Measurements from ENCODE around the gene PCDH17. TPM values are rescaled to one million over a fixed set of nuclear protein-coding genes. Genes with fewer than 3 reads are reported as not detected.

The PCDH17 gene
- 0.05 and 0.07 TPM in 2 replicates for total RNA-seq

DNA sequence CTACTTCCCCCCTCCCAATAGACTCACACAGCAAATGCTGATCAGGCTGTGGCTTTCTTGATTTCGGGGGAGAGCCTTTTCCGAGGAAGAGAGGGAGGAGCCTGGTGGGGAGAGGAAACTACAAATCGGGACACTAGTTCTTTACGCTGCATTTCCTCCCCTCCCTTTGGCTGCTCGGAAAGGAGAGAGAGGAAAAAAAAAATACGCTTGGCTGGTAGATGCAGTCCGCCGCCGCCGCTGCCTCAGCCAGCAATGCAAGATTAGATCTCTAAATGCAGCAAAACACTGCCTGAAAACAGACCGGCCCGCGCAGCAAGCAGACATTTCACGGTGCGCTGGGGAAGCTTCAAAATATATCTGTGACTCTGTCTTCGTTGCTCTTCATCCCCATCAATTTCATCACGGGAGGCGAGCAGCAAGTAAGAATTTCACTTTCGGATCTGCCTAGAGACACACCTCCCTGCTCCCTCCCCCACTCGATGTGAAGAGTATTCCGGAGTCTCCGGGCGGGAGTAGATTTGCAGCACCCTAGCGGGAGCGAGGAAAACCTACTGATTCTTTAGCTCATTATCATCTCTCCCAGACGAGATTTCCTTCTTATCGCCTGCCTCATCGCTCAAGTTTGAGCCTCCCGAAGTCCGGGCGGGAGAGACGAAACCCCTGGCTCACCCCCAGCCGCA, at the start of gene PCDH17:
Gene PCDH17 (plus strand): TSS at position 149 of the 680 bp plus-strand sequence. CDS start 803 bp downstream, outside the sequence.
- H3K9me3 Mint-ChIP-seq: no peaks in the 10 kb centered on the region
- intact Hi-C loops (cut with micrococcal nuclease): no loop called here
- DNase-seq (ENCODE audit: low spot score): no peak
- H3K36me3 Mint-ChIP-seq (ENCODE audit: low read depth): peaks cover 4% of the 10 kb centered on the region
- H3K27me3 Mint-ChIP-seq (ENCODE audit: insufficient read depth): peaks cover 47% of the 10 kb centered on the region
- peaks cover 33% of the 10 kb centered on the region for H3K4me1 Mint-ChIP-seq (ENCODE audit: low read depth)
- H3K27ac Mint-ChIP-seq: peak within 1 kb of the TSS; percentile 72
- peak within 1 kb of the TSS; percentile 76 for H3K4me3 Mint-ChIP-seq

- Mint-ChIP-seq H3K4me3 (no peak overlapping the region), H3K4me1 (ENCODE audit: low read depth) (no peaks in the 10 kb centered on the region), H3K27me3 (ENCODE audit: insufficient read depth) (no peaks in the 10 kb centered on the region), H3K27ac (no peak overlapping the region), H3K36me3 (ENCODE audit: low read depth) (no peaks in the 10 kb centered on the region), H3K9me3 (peaks cover 9% of the 10 kb centered on the region)
- intact Hi-C loops (cut with micrococcal nuclease): no loop called here
- DNase-seq (ENCODE audit: low spot score): no peak
Observed at GRCh38 chr13:57582032-57582431, 49.5 kb upstream of the PCDH17 start.

DNA sequence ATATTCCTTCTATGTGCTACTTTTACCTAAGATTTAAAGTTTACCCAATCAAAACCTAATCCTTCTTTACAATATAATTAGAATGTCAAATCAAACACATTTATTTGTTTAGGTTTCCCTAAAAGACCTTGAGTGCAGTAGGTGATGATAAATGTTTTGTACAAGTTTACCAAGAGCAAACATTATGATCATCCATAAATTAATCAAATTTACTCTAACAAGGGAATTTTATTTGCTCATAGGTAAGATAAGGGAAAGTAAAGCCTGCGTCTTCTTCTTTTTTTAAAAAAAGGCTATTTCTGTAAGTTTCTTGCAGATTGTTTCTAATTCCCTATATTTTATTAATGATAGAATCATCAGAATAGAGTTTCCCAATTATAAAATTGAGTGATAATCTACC, 48.0 kb upstream of the PCDH17 start:
- intact Hi-C loops (cut with micrococcal nuclease): no loop called here
- H3K4me3 Mint-ChIP-seq: no peak overlapping the region
- no peak overlapping the region for H3K27ac Mint-ChIP-seq
- no peak for DNase-seq (ENCODE audit: low spot score)
- H3K4me1 Mint-ChIP-seq (ENCODE audit: low read depth): no peaks in the 10 kb centered on the region
- H3K36me3 Mint-ChIP-seq (ENCODE audit: low read depth): no peaks in the 10 kb centered on the region
- H3K9me3 Mint-ChIP-seq: peaks cover 9% of the 10 kb centered on the region
- no peaks in the 10 kb centered on the region for H3K27me3 Mint-ChIP-seq (ENCODE audit: insufficient read depth)

DNA sequence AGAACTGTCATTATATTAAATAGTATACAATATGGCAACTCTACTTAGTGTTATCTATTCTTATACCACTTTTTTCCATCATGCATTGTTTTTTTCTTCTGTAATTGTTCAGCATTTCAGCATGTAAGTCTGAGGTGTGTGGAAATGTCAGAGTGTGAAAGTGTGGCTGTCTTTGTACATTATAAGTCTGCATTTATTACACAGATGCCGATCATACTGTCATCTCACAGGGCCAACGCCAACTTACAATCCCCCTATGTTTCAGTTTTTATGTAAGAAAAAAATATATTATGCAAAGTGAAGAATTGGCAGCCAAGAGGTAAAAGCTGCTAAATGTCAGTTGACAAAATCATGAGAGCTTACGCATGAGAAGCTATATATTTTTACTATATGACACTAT, 42.9 kb upstream of the PCDH17 start:
- intact Hi-C loops (cut with micrococcal nuclease): no loop called here
- Mint-ChIP-seq H3K9me3 (peaks cover 6% of the 10 kb centered on the region), H3K4me3 (no peak overlapping the region), H3K36me3 (ENCODE audit: low read depth) (no peaks in the 10 kb centered on the region), H3K4me1 (ENCODE audit: low read depth) (no peaks in the 10 kb centered on the region), H3K27ac (no peak overlapping the region), H3K27me3 (ENCODE audit: insufficient read depth) (no peaks in the 10 kb centered on the region)
- DNase-seq (ENCODE audit: low spot score): no peak

DNA sequence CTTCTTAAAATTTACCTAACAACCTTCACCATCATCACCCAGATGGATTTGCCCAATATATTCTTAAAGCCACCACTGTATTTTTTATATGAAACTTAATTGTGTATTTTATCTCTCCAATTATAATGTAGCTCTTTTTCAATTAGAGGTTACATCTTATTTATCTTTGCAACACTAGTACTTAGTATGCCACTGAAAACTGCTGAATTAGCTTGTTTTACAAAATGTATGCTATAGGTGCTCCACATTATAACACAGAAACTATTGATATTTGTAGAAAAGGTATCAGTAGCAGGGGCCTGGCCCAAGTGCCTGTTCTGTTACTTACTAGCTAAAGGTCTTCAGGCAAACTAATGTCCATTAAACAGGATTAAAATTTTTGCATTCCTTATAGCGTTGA, 35.8 kb upstream of the PCDH17 start:
- DNase-seq (ENCODE audit: low spot score): no peak
- H3K27ac Mint-ChIP-seq: no peak overlapping the region
- intact Hi-C loops (cut with micrococcal nuclease): no loop called here
- no peaks in the 10 kb centered on the region for H3K27me3 Mint-ChIP-seq (ENCODE audit: insufficient read depth)
- peaks cover 6% of the 10 kb centered on the region for H3K9me3 Mint-ChIP-seq
- H3K36me3 Mint-ChIP-seq (ENCODE audit: low read depth): no peaks in the 10 kb centered on the region
- H3K4me1 Mint-ChIP-seq (ENCODE audit: low read depth): no peaks in the 10 kb centered on the region
- no peak overlapping the region for H3K4me3 Mint-ChIP-seq

- H3K9me3 Mint-ChIP-seq: peaks cover 6% of the 10 kb centered on the region
- intact Hi-C loops (cut with micrococcal nuclease): no loop called here
Observed at GRCh38 chr13:57601536-57601935, 30.0 kb upstream of the PCDH17 start.

DNA sequence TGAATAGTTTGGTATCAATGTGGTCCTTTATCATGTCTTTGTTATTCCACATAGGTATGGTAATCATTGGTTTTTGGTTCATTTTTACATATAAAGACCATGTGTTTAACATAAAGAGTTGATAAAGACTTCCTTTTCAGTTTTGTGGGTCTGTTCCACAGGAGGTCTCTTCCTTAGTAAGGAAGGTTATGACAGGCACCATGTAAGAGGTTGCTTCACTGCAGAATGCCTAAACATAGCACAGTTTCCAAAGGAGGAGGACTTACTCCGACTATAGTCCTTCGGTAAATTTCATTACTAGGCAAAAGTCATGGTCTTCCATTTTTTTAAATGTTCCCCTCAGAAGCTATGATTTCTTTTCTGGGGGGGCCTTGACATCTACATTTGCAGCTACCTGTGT, 27.1 kb upstream of the PCDH17 start:
- no peaks in the 10 kb centered on the region for H3K4me1 Mint-ChIP-seq (ENCODE audit: low read depth)
- intact Hi-C loops (cut with micrococcal nuclease): no loop called here
- H3K4me3 Mint-ChIP-seq: no peak overlapping the region
- H3K36me3 Mint-ChIP-seq (ENCODE audit: low read depth): no peaks in the 10 kb centered on the region
- DNase-seq (ENCODE audit: low spot score): no peak
- no peak overlapping the region for H3K27ac Mint-ChIP-seq
- H3K27me3 Mint-ChIP-seq (ENCODE audit: insufficient read depth): no peaks in the 10 kb centered on the region
- no peaks in the 10 kb centered on the region for H3K9me3 Mint-ChIP-seq

More at GRCh38 chr13:57601536-57601935, 30.0 kb upstream of the PCDH17 start:
- Mint-ChIP-seq H3K4me3 (no peak overlapping the region), H3K36me3 (ENCODE audit: low read depth) (no peaks in the 10 kb centered on the region), H3K27ac (no peak overlapping the region), H3K27me3 (ENCODE audit: insufficient read depth) (no peaks in the 10 kb centered on the region), H3K4me1 (ENCODE audit: low read depth) (no peaks in the 10 kb centered on the region)
- DNase-seq (ENCODE audit: low spot score): no peak

DNA sequence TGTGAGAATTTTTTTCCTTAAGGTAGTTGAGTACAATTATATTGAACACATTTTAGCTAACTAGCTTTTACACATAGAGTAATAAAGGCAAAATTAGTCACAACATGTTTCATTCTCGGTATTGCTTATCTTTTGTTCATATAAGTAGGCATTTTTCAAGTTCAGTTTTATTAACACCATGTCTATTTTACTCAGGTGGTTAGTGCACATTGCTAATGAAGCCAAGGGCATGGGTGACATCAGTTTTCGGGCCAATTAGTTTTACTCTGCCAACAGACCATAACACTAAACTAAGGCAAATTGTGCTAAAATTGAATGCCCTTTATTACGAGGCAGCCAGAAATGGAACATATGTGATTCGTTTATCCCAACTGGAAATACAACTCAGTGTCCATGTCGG, 19.6 kb upstream of the PCDH17 start:
- Mint-ChIP-seq H3K27ac (no peak overlapping the region), H3K36me3 (ENCODE audit: low read depth) (no peaks in the 10 kb centered on the region), H3K27me3 (ENCODE audit: insufficient read depth) (no peaks in the 10 kb centered on the region), H3K4me3 (no peak overlapping the region), H3K4me1 (ENCODE audit: low read depth) (no peaks in the 10 kb centered on the region), H3K9me3 (no peaks in the 10 kb centered on the region)
- DNase-seq (ENCODE audit: low spot score): no peak
- intact Hi-C loops (cut with micrococcal nuclease): no loop called here

DNA sequence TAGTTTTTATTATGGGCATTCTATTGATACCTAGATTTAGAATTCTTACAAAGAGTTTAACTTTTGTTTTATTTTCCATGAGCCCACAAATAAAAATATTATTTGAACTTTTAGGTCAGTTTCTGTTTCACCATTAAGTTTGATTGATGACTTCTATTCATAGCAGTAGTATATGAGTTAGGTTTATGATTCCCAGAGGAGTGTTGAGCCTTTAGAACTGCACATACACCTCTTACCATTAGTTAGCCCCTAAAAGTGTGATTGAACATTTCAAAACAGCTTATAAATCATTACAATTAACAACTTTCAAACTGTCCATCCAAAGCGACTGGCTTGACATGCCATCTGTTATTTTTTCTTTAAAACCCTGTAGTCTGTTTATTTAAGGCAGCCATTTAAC, 19.0 kb upstream of the PCDH17 start:
- H3K9me3 Mint-ChIP-seq: no peaks in the 10 kb centered on the region
- H3K36me3 Mint-ChIP-seq (ENCODE audit: low read depth): no peaks in the 10 kb centered on the region
- H3K4me1 Mint-ChIP-seq (ENCODE audit: low read depth): no peaks in the 10 kb centered on the region
- DNase-seq (ENCODE audit: low spot score): no peak
- H3K27me3 Mint-ChIP-seq (ENCODE audit: insufficient read depth): no peaks in the 10 kb centered on the region
- no peak overlapping the region for H3K4me3 Mint-ChIP-seq
- H3K27ac Mint-ChIP-seq: no peak overlapping the region
- intact Hi-C loops (cut with micrococcal nuclease): no loop called here

DNA sequence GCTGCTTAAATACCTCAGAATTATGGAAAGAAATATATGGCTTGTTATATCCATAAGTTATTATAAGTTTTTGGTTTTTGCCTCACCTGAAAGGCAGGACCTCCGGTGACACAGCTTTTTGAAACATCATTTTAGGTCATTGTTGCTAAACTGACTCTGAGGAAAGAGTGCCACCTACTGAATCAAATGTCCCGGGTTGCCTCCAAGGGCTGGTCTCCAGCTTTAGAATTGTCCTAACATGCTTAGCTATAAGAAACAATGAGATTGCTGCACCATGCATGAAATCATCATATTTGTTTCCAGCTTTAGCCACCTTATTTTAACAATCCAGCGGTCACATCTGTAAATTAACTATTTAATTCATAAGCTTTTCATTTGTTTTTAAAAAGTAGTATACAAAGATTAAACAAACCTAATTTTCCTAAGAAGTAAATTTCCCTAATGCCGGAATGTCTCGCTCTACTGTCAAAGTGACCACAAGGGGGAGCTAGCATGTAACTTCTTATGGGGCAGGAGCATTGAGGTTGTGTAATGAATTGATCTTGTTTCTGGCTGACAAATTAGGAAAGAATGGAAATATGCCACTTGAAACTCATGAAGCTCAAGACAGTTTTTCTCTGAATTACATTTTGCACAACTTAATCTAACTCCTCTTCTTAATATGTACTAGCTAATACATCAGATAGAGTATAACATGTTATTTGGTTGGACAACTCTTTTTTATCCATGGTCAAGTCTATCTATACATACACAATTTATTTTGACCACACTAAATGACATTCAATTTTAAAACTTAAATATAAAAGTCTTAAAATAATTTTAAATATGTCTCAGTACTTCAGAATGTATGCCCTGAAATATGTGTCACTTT, 6.7 kb upstream of the PCDH17 start:
- peaks cover 12% of the 10 kb centered on the region for H3K4me1 Mint-ChIP-seq (ENCODE audit: low read depth)
- intact Hi-C loops (cut with micrococcal nuclease): no loop called here

DNA sequence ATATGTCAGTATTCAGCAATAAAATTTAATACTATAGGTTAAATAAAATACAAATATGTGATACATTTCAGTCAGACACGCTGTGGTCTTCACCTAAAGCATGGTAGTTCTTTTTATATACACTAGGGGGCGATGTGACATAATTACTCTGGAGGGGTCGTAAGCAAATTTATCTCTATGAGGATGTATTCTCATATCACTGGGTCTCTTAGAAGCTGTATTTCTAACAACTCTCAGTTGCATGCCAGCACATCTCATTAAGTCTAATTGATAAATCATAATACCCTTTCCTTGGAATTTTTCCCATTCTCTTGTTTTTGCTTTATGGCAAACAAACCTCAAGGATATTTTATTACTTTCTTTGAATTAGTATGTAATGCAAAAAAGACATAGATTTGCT, 3.9 kb upstream of the PCDH17 start:
- Mint-ChIP-seq H3K27ac (no peak overlapping the region), H3K4me1 (ENCODE audit: low read depth) (peaks cover 33% of the 10 kb centered on the region), H3K4me3 (no peak overlapping the region), H3K9me3 (no peaks in the 10 kb centered on the region), H3K27me3 (ENCODE audit: insufficient read depth) (peaks cover 42% of the 10 kb centered on the region), H3K36me3 (ENCODE audit: low read depth) (peaks cover 4% of the 10 kb centered on the region)
- DNase-seq (ENCODE audit: low spot score): no peak
- intact Hi-C loops (cut with micrococcal nuclease): no loop called here

More for the DNA sequence above, 6.7 kb upstream of the PCDH17 start:
- peaks cover 14% of the 10 kb centered on the region for H3K27me3 Mint-ChIP-seq (ENCODE audit: insufficient read depth)
- H3K36me3 Mint-ChIP-seq (ENCODE audit: low read depth): peaks cover 4% of the 10 kb centered on the region
- no peak overlapping the region for H3K4me3 Mint-ChIP-seq
- no peaks in the 10 kb centered on the region for H3K9me3 Mint-ChIP-seq
- H3K27ac Mint-ChIP-seq: no peak overlapping the region
- no peak for DNase-seq (ENCODE audit: low spot score)

GRCh38 chr13:57629391-57629804, 2.1 kb upstream of the PCDH17 start:
- Mint-ChIP-seq H3K9me3 (no peaks in the 10 kb centered on the region), H3K27me3 (ENCODE audit: insufficient read depth) (peaks cover 47% of the 10 kb centered on the region), H3K4me1 (ENCODE audit: low read depth) (peaks cover 33% of the 10 kb centered on the region), H3K36me3 (ENCODE audit: low read depth) (peaks cover 4% of the 10 kb centered on the region), H3K27ac (no peak overlapping the region), H3K4me3 (peak overlapping the region; percentile 56)
- DNase-seq (ENCODE audit: low spot score): no peak
- intact Hi-C loops (cut with micrococcal nuclease): no loop called here

DNA sequence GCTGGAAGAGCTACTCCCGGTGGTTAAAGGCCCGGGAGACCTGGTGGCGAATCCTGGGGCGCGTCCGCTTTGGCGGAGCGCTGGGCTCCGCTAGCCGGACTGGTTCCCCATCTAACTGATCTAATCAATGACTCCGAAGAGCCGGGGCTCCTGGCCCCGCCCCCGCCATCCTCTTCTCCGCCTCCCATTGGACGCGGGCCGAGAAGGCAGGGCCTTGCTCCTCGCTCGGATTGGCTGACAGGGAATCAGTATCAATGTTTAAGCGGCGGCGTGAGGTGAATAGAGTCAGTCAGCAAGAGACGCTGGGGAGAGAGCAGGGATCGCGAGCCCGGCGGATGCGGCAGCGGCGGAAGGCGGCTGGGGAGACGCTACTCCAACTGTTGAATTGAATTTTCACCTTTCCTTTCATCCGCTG, 1.7 kb upstream of the PCDH17 start:
- intact Hi-C loops (cut with micrococcal nuclease): no loop called here
- Mint-ChIP-seq H3K4me1 (ENCODE audit: low read depth) (peaks cover 33% of the 10 kb centered on the region), H3K4me3 (peak overlapping the region; percentile 56), H3K27me3 (ENCODE audit: insufficient read depth) (peaks cover 47% of the 10 kb centered on the region), H3K36me3 (ENCODE audit: low read depth) (peaks cover 4% of the 10 kb centered on the region), H3K9me3 (no peaks in the 10 kb centered on the region), H3K27ac (peak overlapping the region; percentile 40)
- no peak for DNase-seq (ENCODE audit: low spot score)

Measured in activated T-helper 1 cell treated with anti-CD3 and anti-CD28 coated beads, Interleukin-12 subunit alpha, Interleukin-12 subunit beta, Interleukin-2, Interleukin-4 antibody, amounts not matched to agents 30 ng/mL and 10 ng/mL and 1 ng/mL, durations not matched to agents 14 hours and 24 hours and 36 hours (primary cell).